H1 (cell line): ENCODE measurements around the gene BNIP2. TPM values are rescaled to one million over a fixed set of nuclear protein-coding genes. Genes with fewer than 3 reads are reported as not detected.

Source experiments
- CBX8 ChIP-seq: fragments of 300-800, 300-1000 bp; sonication (generic); IDR thresholded peaks from 2 replicates; pipeline ENCODE4 v1.7.1; 2016; ENCODE audit warnings: low read depth, low read length, borderline replicate concordance
- CHD7 ChIP-seq: fragments of 300-600 bp; sonication (generic); IDR thresholded peaks from 2 replicates; pipeline ENCODE4 v1.7.1; 2012; ENCODE audit warnings: low read length, moderate library complexity, mild to moderate bottlenecking, inconsistent platforms; ENCODE audit not compliant: insufficient replicate concordance
- EGR1 ChIP-seq: IDR thresholded peaks from 2 replicates; pipeline ENCODE4 v1.6.1; 2011; ENCODE audit warnings: low read depth, low read length, borderline replicate concordance
- JUN ChIP-seq: IDR thresholded peaks from 2 replicates; pipeline ENCODE4 v1.6.1; 2011; ENCODE audit warnings: low read depth, mild to moderate bottlenecking, improper control_type of control experiment, low read length
- polyA plus RNA-seq, 7 experiments: library from polyadenylated mRNA; depleted of rRNA in 3 of 7; stranded (reverse) in 5 of 7; unstranded in 2 of 7; fragments of >200 nt in 5 of 7; fragments of 200-250 nt in 2 of 7; gene quantifications; 1 replicate in 5 of 7; 2 replicates in 1 of 7; 4 replicates in 1 of 7; pipeline versions ENCODE4 v1.2.1 to v1.2.3, GENCODE V29; 2011 to 2013; ENCODE audit warnings: missing spikeins in 2 of 7, mixed read lengths in 2 of 7
- total RNA-seq: library from RNA; stranded (reverse); fragmentation: NEBNext Ultra II Directional; extraction: Animal tissue kit (Norgen Biotek cat#: 25700); gene quantifications from 2 replicates; pipeline ENCODE4 v1.2.1, GENCODE V29; 2021

BNIP2 gene
- total and polyA plus RNA-seq, 2 of the 8 experiments (the other 6 are each of a cell fraction or from before 2014, with no cell fraction given) = 11.8 to 40.6 TPM

GRCh38 chr15:59647085-59647484 lies 42.0 kb downstream of the BNIP2 start (continued):
- TF ChIP-seq CHD7 (no peak), JUN (no peak), EGR1 (no peak), CBX8 (no peak)
